GM23338 (cell line): ENCODE results near the gene LRFN4. TPM values are rescaled to one million over a fixed set of nuclear protein-coding genes. Genes with fewer than 3 reads are reported as not detected.

Source experiments
- ATAC-seq: fragments of 200-7000 bp; cut with Tn5 transposase; 3 replicates; pipeline ENCODE4 v1.9.1; 2020
- DNase-seq: peaks from one replicate; pipeline ENCODE4 v3.0.0-alpha.2; 2015; ENCODE audit warnings: low spot score
- H2AFZ ChIP-seq: fragments of 200-600 bp; sonication (generic); 2 replicates; pipeline ENCODE4 v1.8.0; 2016; ENCODE audit warnings: antibody characterized with exemption, mild to moderate bottlenecking, moderate library complexity
- H3F3A ChIP-seq: fragments of 200-600 bp; sonication (generic); replicated peaks from 2 replicates; pipeline ENCODE4 v1.8.0; 2017; ENCODE audit warnings: antibody characterized with exemption, mixed run types, low read depth
- H3K27ac ChIP-seq: fragments of 200-600 bp; sonication (generic); 2 replicates; pipeline ENCODE4 v1.6.1; 2016; ENCODE audit warnings: low read depth
- H3K27me3 ChIP-seq: fragments of 200-600 bp; sonication (generic); 2 replicates; pipeline ENCODE4 v1.8.0; 2016; ENCODE audit warnings: mild to moderate bottlenecking, mixed run types, moderate library complexity; ENCODE audit not compliant: insufficient read depth
- H3K36me3 ChIP-seq: fragments of 200-600 bp; sonication (generic); 2 replicates; pipeline ENCODE4 v1.8.0; 2016; ENCODE audit warnings: mild to moderate bottlenecking; ENCODE audit not compliant: insufficient read depth
- H3K4me1 ChIP-seq: fragments of 200-600 bp; sonication (generic); 2 replicates; pipeline ENCODE4 v1.8.0; 2016; ENCODE audit warnings: mild to moderate bottlenecking, moderate library complexity; ENCODE audit not compliant: insufficient read depth
- H3K4me2 ChIP-seq: fragments of 200-600 bp; sonication (generic); 2 replicates; pipeline ENCODE4 v1.7.1; 2017; ENCODE audit warnings: mixed run types
- H3K4me3 ChIP-seq: fragments of 200-600 bp; sonication (generic); 2 replicates; pipeline ENCODE4 v1.6.1; 2016; ENCODE audit warnings: mixed run types
- H3K79me2 ChIP-seq: fragments of 200-600 bp; sonication (generic); replicated peaks from 2 replicates; pipeline ENCODE4 v1.8.0; 2017; ENCODE audit warnings: mild to moderate bottlenecking; ENCODE audit not compliant: insufficient read depth
- H3K9me2 ChIP-seq: fragments of 200-600 bp; sonication (generic); 2 replicates; pipeline ENCODE4 v1.8.0; 2017; ENCODE audit not compliant: insufficient read depth
- H4K20me1 ChIP-seq: fragments of 200-600 bp; sonication (generic); replicated peaks from 2 replicates; pipeline ENCODE4 v1.8.0; 2017; ENCODE audit warnings: mild to moderate bottlenecking; ENCODE audit not compliant: insufficient read depth
- H3K27ac Mint-ChIP-seq: 2 replicates; pipeline ENCODE4 v1.8.0; 2020; ENCODE audit warnings: inconsistent platforms, mild to moderate bottlenecking, moderate library complexity, mixed read lengths
- H3K27me3 Mint-ChIP-seq: 3 replicates; pipeline ENCODE4 v1.8.0; 2022; ENCODE audit warnings: low read depth, mild to moderate bottlenecking, moderate library complexity, mixed read lengths, inconsistent platforms; ENCODE audit not compliant: insufficient read depth, poor library complexity
- H3K36me3 Mint-ChIP-seq: 3 replicates; pipeline ENCODE4 v1.8.0; 2021; ENCODE audit warnings: low read depth, mild to moderate bottlenecking, inconsistent platforms, moderate library complexity, mixed read lengths
- H3K4me1 Mint-ChIP-seq: 3 replicates; pipeline ENCODE4 v1.8.0; 2020; ENCODE audit warnings: mild to moderate bottlenecking, inconsistent platforms, mixed read lengths
- H3K4me3 Mint-ChIP-seq: 3 replicates; pipeline ENCODE4 v1.8.0; 2021; ENCODE audit warnings: moderate library complexity, mild to moderate bottlenecking, inconsistent platforms, mixed read lengths
- H3K9me3 Mint-ChIP-seq: 3 replicates; pipeline ENCODE4 v1.8.0; 2020; ENCODE audit warnings: moderate library complexity, mild to moderate bottlenecking, inconsistent platforms, mixed read lengths
- CREB1 ChIP-seq: fragments of 250-450 bp; sonication (Bioruptor Pico); IDR thresholded peaks from 2 replicates; pipeline ENCODE4 v1.5.0; 2020; ENCODE audit warnings: low read depth, mild to moderate bottlenecking, moderate library complexity
- CTCF ChIP-seq, 2 experiments: fragments of 200-600 bp in 1 of 2; sonication (generic) in 1 of 2; conservative IDR thresholded peaks; 2 replicates each; pipeline versions ENCODE4 v1.5.1 to v1.6.1; 2016 to 2017; ENCODE audit warnings: antibody characterized with exemption in 2 of 2, low read depth in 2 of 2, mild to moderate bottlenecking in 2 of 2, moderate library complexity in 1 of 2
- EZH2phosphoT487 ChIP-seq: fragments of 200-600 bp; sonication (generic); IDR thresholded peaks from one replicate; pipeline ENCODE4 v1.8.1; 2018; ENCODE audit warnings: antibody characterized with exemption; ENCODE audit not compliant: unreplicated experiment
- JUNB ChIP-seq: IDR thresholded peaks from one replicate; pipeline ENCODE4 v1.6.1; 2016; ENCODE audit warnings: antibody characterized with exemption; ENCODE audit not compliant: unreplicated experiment
- POLR2AphosphoS5 ChIP-seq: IDR thresholded peaks from 2 replicates; pipeline ENCODE4 v1.6.1; 2016; ENCODE audit warnings: antibody characterized with exemption, low read depth
- ZNF331 ChIP-seq: fragments of 250-450 bp; sonication (Bioruptor Pico); IDR thresholded peaks from 2 replicates; pipeline ENCODE4 v1.5.0; 2020; ENCODE audit warnings: low read depth, mild to moderate bottlenecking, moderate library complexity
- ZNF462 ChIP-seq: fragments of 250-450 bp; sonication (Bioruptor Pico); IDR thresholded peaks from 2 replicates; pipeline ENCODE4 v1.5.0; 2020; ENCODE audit warnings: mild to moderate bottlenecking, moderate library complexity
- polyA plus RNA-seq: library from polyadenylated mRNA; unstranded; fragments of >200 nt; fragmentation: Nextera tagmentation; extraction: Ambion mirVana; gene quantifications from 2 replicates; pipeline ENCODE4 v1.2.1, GENCODE V29; 2016
- total RNA-seq: library from RNA; depleted of rRNA; stranded (reverse); fragments of >200 nt; shearing (Covaris generic); gene quantifications from 2 replicates; pipeline ENCODE4 v1.2.3, GENCODE V29; 2014

The LRFN4 gene
- total and polyA plus RNA-seq, 2 experiments from 2014 or later: 9.8 to 63.5 TPM

GRCh38 chr11:66878474-66878873 lies 21.6 kb downstream of the LRFN4 start (continued):
- TF ChIP-seq ZNF462: no peak
- TF ChIP-seq JUNB: no peak
- no peak for TF ChIP-seq POLR2AphosphoS5

GRCh38 chr11:66879000-66879399 lies 22.1 kb downstream of the LRFN4 start:
- Histone ChIP-seq H3K27me3 (no peaks in the 10 kb centered on the region), H3K36me3 (no peaks in the 10 kb centered on the region), H3K4me2 (no peak overlapping the region), H3K27ac (no peak overlapping the region), H3K79me2 (no peaks in the 10 kb centered on the region), H3F3A (no peaks in the 10 kb centered on the region), H3K4me3 (no peak overlapping the region), H3K9me2 (no peaks in the 10 kb centered on the region), H3K4me1 (peaks cover 10% of the 10 kb centered on the region; the same call in 1 of the 2 replicates), H2AFZ (no peak overlapping the region), H4K20me1 (no peaks in the 10 kb centered on the region)
- Mint-ChIP-seq H3K9me3 (no peaks in the 10 kb centered on the region), H3K36me3 (no peaks in the 10 kb centered on the region), H3K27me3 (peaks cover 9% of the 10 kb centered on the region), H3K4me1 (peaks cover 48% of the 10 kb centered on the region), H3K4me3 (no peak overlapping the region), H3K27ac (no peak overlapping the region)
- no peak for DNase-seq
- ATAC-seq: no peak
- no peak for TF ChIP-seq CTCF (conservative IDR thresholded peaks at IDR 0.05; ENCODE audit: low read depth in 2 of 2)
- no peak for TF ChIP-seq ZNF462
- TF ChIP-seq EZH2phosphoT487: no peak
- TF ChIP-seq ZNF331: no peak
- no peak for TF ChIP-seq CREB1 (CRISPR knock-in tag)
